Right atrium auricular region (tissue), 2 donors: ENCODE measurements around the gene GAMT. TPM values are rescaled to one million over a fixed set of nuclear protein-coding genes. Genes with fewer than 3 reads are reported as not detected.

ENCODE experiments used
- DNase-seq: peaks from one replicate; pipeline ENCODE4 v3.0.0-alpha.2; 2019; ENCODE audit warnings: low spot score
- H3K27ac ChIP-seq, 2 donors: fragments of 200-600 bp; sonication (generic); 1 replicate in 1 of 2; 2 replicates in 1 of 2; pipeline ENCODE4 v1.5.1; 2016 to 2019
- H3K27me3 ChIP-seq, 2 donors: fragments of 200-600 bp; sonication (generic); one replicate each; pipeline versions ENCODE4 v1.5.1 to v1.6.0; 2017 to 2019
- H3K36me3 ChIP-seq: fragments of 200-600 bp; sonication (generic); one replicate; pipeline ENCODE4 v1.5.1; 2016
- H3K4me1 ChIP-seq, 2 donors: fragments of 200-600 bp; sonication (generic); one replicate each; pipeline versions ENCODE4 v1.5.1 to v1.6.0; 2017 to 2019
- H3K4me3 ChIP-seq, 2 donors: fragments of 200-600 bp; sonication (generic); 1 replicate in 1 of 2; 2 replicates in 1 of 2; pipeline ENCODE4 v1.5.1; 2017 to 2019; ENCODE audit warnings: mild to moderate bottlenecking in 1 of 2, moderate library complexity in 1 of 2
- H3K9me3 ChIP-seq, 2 donors: fragments of 200-600 bp; sonication (generic); one replicate each; pipeline ENCODE4 v1.5.1; 2019
- CTCF ChIP-seq, 2 donors: fragments of 200-600 bp; sonication (generic); IDR thresholded peaks; one replicate each; pipeline ENCODE4 v1.5.1; 2019; ENCODE audit warnings: antibody characterized with exemption in 2 of 2
- total RNA-seq, 2 donors: library from RNA; depleted of rRNA; stranded (reverse); fragments of >200 nt; gene quantifications; one replicate each; pipeline ENCODE4 v1.1.0, GENCODE V29; 2016

The GAMT gene
- total RNA-seq, 2 donors from 2014 or later = 45.8 to 92.5 TPM

GRCh38 chr19:1429750-1430149, 28.4 kb upstream of the GAMT start:
- peak overlapping the region; percentile 46 to 59 for H3K27ac ChIP-seq
- H3K4me1 ChIP-seq = peaks cover 0 to 14% of the 10 kb centered on the region in 2 donors
- H3K36me3 ChIP-seq = peaks cover 86% of the 10 kb centered on the region
- no peak for DNase-seq
- no peaks in the 10 kb centered on the region for H3K9me3 ChIP-seq
- no peak overlapping the region for H3K4me3 ChIP-seq
- H3K27me3 ChIP-seq = no peaks in the 10 kb centered on the region
- TF ChIP-seq CTCF (IDR thresholded peaks at IDR 0.05) = no peak

GRCh38 chr19:1428738-1429391, 27.5 kb upstream of the GAMT start:
- Histone ChIP-seq H3K4me3 (no peak overlapping the region), H3K4me1 (peaks cover 0 to 14% of the 10 kb centered on the region in 2 donors), H3K27me3 (no peaks in the 10 kb centered on the region), H3K9me3 (no peaks in the 10 kb centered on the region), H3K36me3 (peaks cover 83% of the 10 kb centered on the region), H3K27ac (peak overlapping the region; percentile 46 to 59)
- no peak for DNase-seq
- TF ChIP-seq CTCF (IDR thresholded peaks at IDR 0.05) = no peak

GRCh38 chr19:1427221-1427920, 26.0 kb upstream of the GAMT start:
- H3K9me3 ChIP-seq = no peaks in the 10 kb centered on the region
- H3K27ac ChIP-seq = no peak overlapping the region
- TF ChIP-seq CTCF (IDR thresholded peaks at IDR 0.05) = no peak
- no peaks in the 10 kb centered on the region for H3K27me3 ChIP-seq
- peaks cover 0 to 14% of the 10 kb centered on the region in 2 donors for H3K4me1 ChIP-seq
- no peak overlapping the region for H3K4me3 ChIP-seq
- DNase-seq = no peak
- peaks cover 83% of the 10 kb centered on the region for H3K36me3 ChIP-seq

- no peaks in the 10 kb centered on the region for H3K9me3 ChIP-seq
- no peak for TF ChIP-seq CTCF (IDR thresholded peaks at IDR 0.05)
- DNase-seq = no peak
- peaks cover 83% of the 10 kb centered on the region for H3K36me3 ChIP-seq
- H3K27me3 ChIP-seq = no peaks in the 10 kb centered on the region
- H3K27ac ChIP-seq = no peak overlapping the region
- no peak overlapping the region for H3K4me3 ChIP-seq
- peaks cover 0 to 14% of the 10 kb centered on the region in 2 donors for H3K4me1 ChIP-seq
These were observed 25.4 kb upstream of the GAMT start for GRCh38 chr19:1426736-1427135.

GRCh38 chr19:1425902-1426301, 24.6 kb upstream of the GAMT start:
- H3K36me3 ChIP-seq = peaks cover 83% of the 10 kb centered on the region
- H3K4me3 ChIP-seq = no peak overlapping the region
- no peaks in the 10 kb centered on the region for H3K9me3 ChIP-seq
- peaks cover 0 to 14% of the 10 kb centered on the region in 2 donors for H3K4me1 ChIP-seq
- no peak for TF ChIP-seq CTCF (IDR thresholded peaks at IDR 0.05)
- DNase-seq = no peak
- H3K27me3 ChIP-seq = no peaks in the 10 kb centered on the region
- H3K27ac ChIP-seq = no peak overlapping the region
